ENCODE results near the gene COLQ.
"Not testable (repeated sequence)": the region's sequence is repeated elsewhere in the genome, so short reads cannot be mapped to it uniquely, and the experiment has no call there.

Gene COLQ

DNA sequence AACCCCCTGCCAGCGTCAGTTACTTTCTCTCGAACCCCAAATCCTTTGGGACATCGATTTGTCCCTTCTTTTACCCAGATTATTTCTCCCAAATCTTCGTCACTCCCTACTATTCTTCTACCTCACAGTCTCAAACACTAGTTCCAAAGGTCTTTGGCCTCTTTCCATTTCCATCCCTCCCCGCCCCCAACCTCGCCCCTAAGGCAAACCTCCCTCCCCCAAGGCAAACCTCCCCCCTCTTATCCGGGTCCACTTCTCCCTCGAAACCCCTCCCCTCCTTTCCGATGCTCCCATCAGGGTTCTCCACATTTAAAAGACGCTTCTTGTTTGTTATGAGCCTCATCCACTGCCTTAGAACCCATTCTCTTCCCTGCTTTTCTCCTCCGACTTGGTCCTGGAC, 93.5 kb downstream of the COLQ start:
- no peaks in the 10 kb centered on the region for H3K9me3 ChIP-seq
- H3K27ac ChIP-seq: peak overlapping the region; percentile 88 to 90
- H3K4me1 ChIP-seq: peaks cover 0 to 40% (median 20%) of the 10 kb centered on the region in 4 donors
- H3K36me3 ChIP-seq: peaks cover 14 to 36% (median 31%) of the 10 kb centered on the region in 3 donors
- DNase-seq: no peak
- peak overlapping the region; percentile 79 to 87 for H3K4me3 ChIP-seq
- no peaks in the 10 kb centered on the region for H3K27me3 ChIP-seq
- TF ChIP-seq, protein P1, sequence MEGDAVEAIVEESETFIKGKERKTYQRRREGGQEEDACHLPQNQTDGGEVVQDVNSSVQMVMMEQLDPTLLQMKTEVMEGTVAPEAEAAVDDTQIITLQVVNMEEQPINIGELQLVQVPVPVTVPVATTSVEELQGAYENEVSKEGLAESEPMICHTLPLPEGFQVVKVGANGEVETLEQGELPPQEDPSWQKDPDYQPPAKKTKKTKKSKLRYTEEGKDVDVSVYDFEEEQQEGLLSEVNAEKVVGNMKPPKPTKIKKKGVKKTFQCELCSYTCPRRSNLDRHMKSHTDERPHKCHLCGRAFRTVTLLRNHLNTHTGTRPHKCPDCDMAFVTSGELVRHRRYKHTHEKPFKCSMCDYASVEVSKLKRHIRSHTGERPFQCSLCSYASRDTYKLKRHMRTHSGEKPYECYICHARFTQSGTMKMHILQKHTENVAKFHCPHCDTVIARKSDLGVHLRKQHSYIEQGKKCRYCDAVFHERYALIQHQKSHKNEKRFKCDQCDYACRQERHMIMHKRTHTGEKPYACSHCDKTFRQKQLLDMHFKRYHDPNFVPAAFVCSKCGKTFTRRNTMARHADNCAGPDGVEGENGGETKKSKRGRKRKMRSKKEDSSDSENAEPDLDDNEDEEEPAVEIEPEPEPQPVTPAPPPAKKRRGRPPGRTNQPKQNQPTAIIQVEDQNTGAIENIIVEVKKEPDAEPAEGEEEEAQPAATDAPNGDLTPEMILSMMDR (IDR thresholded peaks at IDR 0.05): no peak
- intact Hi-C loops (cut with DNase I; ENCODE audit: low total_unique reads): no loop called here

GRCh38 chr3:15427182-15427880, 94.2 kb downstream of the COLQ start, which contains the start of the genes EAF1 and METTL6:
EAF1 (plus strand) TSS chr3:15427598; CDS start chr3:15427780, 182 bp downstream.
METTL6 (minus strand) TSS chr3:15427544; CDS start chr3:15426511, 1,033 bp downstream.
- Histone ChIP-seq H3K4me3 (peak within 1 kb of the TSS; percentile 79 to 87), H3K27ac (peak within 1 kb of the TSS; percentile 88 to 90), H3K4me1 (peaks cover 0 to 40% (median 20%) of the 10 kb centered on the region in 4 donors), H3K27me3 (no peaks in the 10 kb centered on the region), H3K9me3 (no peaks in the 10 kb centered on the region), H3K36me3 (peaks cover 8 to 38% (median 38%) of the 10 kb centered on the region in 3 donors)
- peak; percentile 82 to 87 for DNase-seq
- TF ChIP-seq, protein P1 (IDR thresholded peaks at IDR 0.05): peak; percentile 25 to 31
- intact Hi-C loops (cut with DNase I; ENCODE audit: low total_unique reads): no loop called here

- intact Hi-C loops (cut with DNase I; ENCODE audit: low total_unique reads): no loop called here
- Histone ChIP-seq H3K4me1 (peaks cover 0 to 40% (median 20%) of the 10 kb centered on the region in 4 donors), H3K9me3 (no peaks in the 10 kb centered on the region), H3K27ac (peak overlapping the region; percentile 88 to 90), H3K27me3 (no peaks in the 10 kb centered on the region), H3K4me3 (peak overlapping the region; percentile 79 to 87), H3K36me3 (peaks cover 1 to 38% (median 38%) of the 10 kb centered on the region in 3 donors)
- TF ChIP-seq, protein P1 (IDR thresholded peaks at IDR 0.05): no peak
- no peak for DNase-seq
These were observed 94.9 kb downstream of the COLQ start for GRCh38 chr3:15426579-15427118.

DNA sequence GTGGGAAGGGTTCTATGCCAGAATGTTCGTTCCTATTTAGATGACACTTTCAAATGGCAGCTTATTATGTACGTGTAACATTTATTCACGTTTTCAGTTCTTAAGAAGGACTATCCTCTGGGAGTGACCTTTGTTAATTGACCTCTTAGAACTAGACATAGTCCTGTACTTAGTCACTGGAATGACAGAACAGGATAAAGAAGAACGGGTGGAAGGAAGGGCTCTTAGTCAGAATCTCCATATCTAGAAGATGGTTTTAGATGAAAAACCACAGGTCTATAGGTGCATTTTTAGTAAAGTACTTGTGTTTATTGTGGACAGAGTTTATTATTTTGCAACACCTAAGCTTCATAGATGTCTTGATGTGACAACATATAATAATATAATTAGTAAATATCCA, 100.6 kb downstream of the COLQ start:
- TF ChIP-seq, protein P1 (IDR thresholded peaks at IDR 0.05): no peak
- Histone ChIP-seq H3K27ac (no peak overlapping the region), H3K4me3 (no peak overlapping the region), H3K9me3 (no peaks in the 10 kb centered on the region), H3K36me3 (peaks cover 5 to 72% (median 57%) of the 10 kb centered on the region in 3 donors), H3K4me1 (peaks cover 0 to 11% (median 3%) of the 10 kb centered on the region in 4 donors), H3K27me3 (no peaks in the 10 kb centered on the region)
- DNase-seq: no peak
- intact Hi-C loops (cut with DNase I; ENCODE audit: low total_unique reads): no loop called here

DNA sequence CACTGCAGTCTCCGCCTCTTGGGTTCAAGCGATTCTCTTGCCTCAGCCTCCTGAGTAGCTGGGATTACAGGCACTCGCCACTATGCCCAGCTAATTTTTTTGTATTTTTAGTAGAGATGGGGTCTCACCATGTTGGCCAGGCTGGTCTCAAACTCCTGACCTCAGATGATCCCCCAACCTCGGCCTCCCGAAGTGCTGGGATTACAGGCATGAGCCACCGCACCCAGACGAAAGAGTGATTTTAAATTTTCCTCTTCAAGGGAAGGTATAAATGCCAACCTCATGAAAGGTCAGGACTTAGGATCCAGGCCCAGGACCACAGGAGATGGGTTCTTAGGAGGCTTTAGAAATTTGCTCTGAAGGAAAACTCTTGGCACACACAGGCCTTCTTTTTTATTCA, 110.5 kb downstream of the COLQ start:
- intact Hi-C loops (cut with DNase I; ENCODE audit: low total_unique reads); H3K4me1 ChIP-seq; DNase-seq; H3K27me3 ChIP-seq; H3K4me3 ChIP-seq; H3K27ac ChIP-seq; H3K9me3 ChIP-seq: not testable (repeated sequence)
- peaks cover 40 to 62% (median 53%) of the 10 kb centered on the region in 3 donors for H3K36me3 ChIP-seq

GRCh38 chr3:15409774-15410173, 111.7 kb downstream of the COLQ start:
- Histone ChIP-seq H3K4me3 (no peak overlapping the region), H3K36me3 (peaks cover 28 to 50% (median 41%) of the 10 kb centered on the region in 3 donors), H3K27ac (no peak overlapping the region), H3K27me3 (no peaks in the 10 kb centered on the region), H3K4me1 (no peaks in the 10 kb centered on the region), H3K9me3 (no peaks in the 10 kb centered on the region)
- no peak for DNase-seq
- TF ChIP-seq, protein P1 (IDR thresholded peaks at IDR 0.05): no peak
- intact Hi-C loops (cut with DNase I; ENCODE audit: low total_unique reads): no loop called here
